GM23248 (cell line): ENCODE results near the gene RAB17.

Source experiments
- EZH2 ChIP-seq: fragments of 200-600 bp; sonication (generic); IDR thresholded peaks from 2 replicates; pipeline ENCODE4 v1.6.1; 2018; ENCODE audit warnings: antibody characterized with exemption, mild to moderate bottlenecking; ENCODE audit not compliant: insufficient read depth, poor library complexity, severe bottlenecking
- EZH2phosphoT487 ChIP-seq: fragments of 200-600 bp; sonication (generic); IDR thresholded peaks from 2 replicates; pipeline ENCODE4 v1.6.1; 2018; ENCODE audit warnings: antibody characterized with exemption, moderate library complexity, mild to moderate bottlenecking, low read depth; ENCODE audit not compliant: insufficient read depth

- TF ChIP-seq EZH2 (no peak), EZH2phosphoT487 (no peak)
Measured at GRCh38 chr2:237556773-237557632, 33.5 kb downstream of the RAB17 start.
